HG03175 (cell line): ENCODE results near the gene ZNF816.
"Not testable (repeated sequence)": the region's sequence is repeated elsewhere in the genome, so short reads cannot be mapped to it uniquely, and the experiment has no call there.

Experiments used
- ATAC-seq: cut with Tn5 transposase; IDR thresholded peaks from one replicate; pipeline ENCODE4 v1.9.1; 2021; ENCODE audit warnings: mild to moderate bottlenecking, moderate library complexity; ENCODE audit not compliant: unreplicated experiment

Gene ZNF816

GRCh38 chr19:52936151-52936953 is 26.3 kb downstream of the ZNF816 start:
- ATAC-seq, result no peak

- no peak for ATAC-seq
These were observed 27.2 kb downstream of the ZNF816 start for GRCh38 chr19:52935434-52935833.

- ATAC-seq, result not testable (repeated sequence)
These were observed 38.0 kb downstream of the ZNF816 start for GRCh38 chr19:52924641-52925040.

- ATAC-seq, result no peak
These were observed 38.7 kb downstream of the ZNF816 start for GRCh38 chr19:52923778-52924593.

- peak; percentile 95 for ATAC-seq
These were observed 39.6 kb downstream of the ZNF816 start, which contains the start of gene ZNF888 for GRCh38 chr19:52922841-52923777. TSS of gene ZNF888 (minus strand) at chr19:52923428. CDS start at chr19:52917873, 5,555 bp downstream.

- no peak for ATAC-seq
These were observed 45.1 kb downstream of the ZNF816 start for GRCh38 chr19:52917531-52917930.

- no peak for ATAC-seq
These were observed 52.0 kb downstream of the ZNF816 start for GRCh38 chr19:52910648-52911047.

GRCh38 chr19:52904052-52904780 is 58.5 kb downstream of the ZNF816 start:
- ATAC-seq, result not testable (repeated sequence)

GRCh38 chr19:52901842-52902241 is 60.8 kb downstream of the ZNF816 start:
- no peak for ATAC-seq
